Keratinocyte (primary cell): ENCODE results near the gene ZC3H4. TPM values are rescaled to one million over a fixed set of nuclear protein-coding genes. Genes with fewer than 3 reads are reported as not detected.
A peak's percentile ranks its signal among the peaks of the same experiment; 100 is the strongest.

Experiments
- DNase-seq: peaks from one replicate; pipeline ENCODE4 v3.0.0-alpha.2; 2011; ENCODE audit warnings: low read depth, missing footprints, low spot score
- FAIRE-seq: peaks from 2 replicates; lab custom pipeline; 2011; peaks lifted over from hg19 to GRCh38; lab: Jason Lieb, UNC
- H2AFZ ChIP-seq: 2 replicates; pipeline ENCODE4 v1.6.0; 2012; ENCODE audit warnings: low read length, control low read depth, inconsistent platforms; ENCODE audit not compliant: control insufficient read depth
- H3K27ac ChIP-seq: 2 replicates; pipeline ENCODE4 v1.5.1; 2011; ENCODE audit warnings: low read length; ENCODE audit not compliant: control insufficient read depth, insufficient read depth
- H3K27me3 ChIP-seq: 3 replicates; pipeline ENCODE4 v1.6.0; 2011; ENCODE audit warnings: low read length; ENCODE audit not compliant: control insufficient read depth, insufficient read depth; ENCODE audit errors: extremely low read depth
- H3K36me3 ChIP-seq, 2 experiments: 2 replicates in 1 of 2; 3 replicates in 1 of 2; pipeline ENCODE4 v1.5.1; 2011; ENCODE audit warnings: low read length in 2 of 2, mild to moderate bottlenecking in 1 of 2; ENCODE audit not compliant: control insufficient read depth in 2 of 2, insufficient read depth in 2 of 2; ENCODE audit errors: extremely low read depth in 1 of 2
- H3K4me1 ChIP-seq: 3 replicates; pipeline ENCODE4 v1.5.1; 2011; ENCODE audit warnings: low read length; ENCODE audit not compliant: control insufficient read depth, insufficient read depth; ENCODE audit errors: extremely low read depth
- H3K4me2 ChIP-seq: 3 replicates; pipeline ENCODE4 v1.6.0; 2011; ENCODE audit warnings: low read depth, low read length; ENCODE audit not compliant: control insufficient read depth, insufficient read depth; ENCODE audit errors: extremely low read depth
- H3K4me3 ChIP-seq, 3 experiments: fragments of 200-600 bp in 1 of 3; sonication (generic) in 1 of 3; 2 replicates in 2 of 3; 3 replicates in 1 of 3; pipeline ENCODE4 v1.5.1; 2011 to 2016; ENCODE audit warnings: low read length in 3 of 3, mild to moderate bottlenecking in 3 of 3, control low read depth in 2 of 3, inconsistent platforms in 1 of 3, low read depth in 1 of 3, mixed read lengths in 1 of 3, mixed run types in 1 of 3, moderate library complexity in 1 of 3; ENCODE audit not compliant: control insufficient read depth in 2 of 3, insufficient read depth in 2 of 3; ENCODE audit errors: extremely low read depth in 1 of 3
- H3K79me2 ChIP-seq: 2 replicates; pipeline ENCODE4 v1.6.0; 2012; ENCODE audit warnings: low read length; ENCODE audit not compliant: control insufficient read depth, insufficient read depth
- H3K9ac ChIP-seq: 3 replicates; pipeline ENCODE4 v1.6.0; 2011; ENCODE audit warnings: low read length; ENCODE audit not compliant: control insufficient read depth, insufficient read depth; ENCODE audit errors: extremely low read depth
- H3K9me1 ChIP-seq: 3 replicates; pipeline ENCODE4 v1.6.0; 2011; ENCODE audit warnings: low read length; ENCODE audit not compliant: control insufficient read depth, insufficient read depth; ENCODE audit errors: extremely low read depth
- H3K9me3 ChIP-seq: 2 replicates; pipeline ENCODE4 v1.5.1; 2012; ENCODE audit warnings: low read depth, low read length; ENCODE audit not compliant: control insufficient read depth
- H4K20me1 ChIP-seq: 3 replicates; pipeline ENCODE4 v1.6.0; 2011; ENCODE audit warnings: low read length; ENCODE audit not compliant: control insufficient read depth, insufficient read depth; ENCODE audit errors: extremely low read depth
- EZH2 ChIP-seq: IDR thresholded peaks from one replicate; pipeline ENCODE4 v1.6.1; 2012; ENCODE audit warnings: inconsistent platforms, mild to moderate bottlenecking, low read length, moderate library complexity
- dilution Hi-C: fragments of 300-500 bp; cut with MboI; formaldehyde crosslinking; loops from one replicate; pipeline ENCODE4 v1.7.0; 2020; ENCODE audit warnings: low sequenced_read_pairs; ENCODE audit not compliant: extremely low pct_ligation_motif_present
- polyA plus RNA-seq, 5 experiments: library from polyadenylated mRNA; depleted of rRNA in 3 of 5; stranded (reverse) in 3 of 5; stranded (forward) in 1 of 5; unstranded in 1 of 5; fragments of >200 nt; gene quantifications; 1 replicate in 1 of 5; 2 replicates in 3 of 5; 3 replicates in 1 of 5; pipeline versions ENCODE4 v1.2.1 to v1.2.3, GENCODE V29; 2011 to 2012; ENCODE audit warnings: missing spikeins in 2 of 5, low read depth in 1 of 5, low replicate concordance in 1 of 5
- TF ChIP-seq, protein P1 (sequence below), 3 experiments: IDR thresholded peaks in 1 of 3; conservative IDR thresholded peaks in 1 of 3; optimal IDR thresholded peaks in 1 of 3; 2 replicates in 2 of 3; 3 replicates in 1 of 3; pipeline versions ENCODE3 to v1.5.1; 2011; ENCODE audit warnings: low read length in 3 of 3, mild to moderate bottlenecking in 3 of 3, moderate library complexity in 2 of 3, control low read depth in 1 of 3, inconsistent platforms in 1 of 3; ENCODE audit not compliant: insufficient read depth in 2 of 3; ENCODE audit errors: extremely low read depth in 1 of 3

The ZC3H4 gene
- polyA plus RNA-seq, 1 donor (not counting 4 experiments of a cell fraction or from before 2014, with no cell fraction given) = 5.6 TPM

DNA sequence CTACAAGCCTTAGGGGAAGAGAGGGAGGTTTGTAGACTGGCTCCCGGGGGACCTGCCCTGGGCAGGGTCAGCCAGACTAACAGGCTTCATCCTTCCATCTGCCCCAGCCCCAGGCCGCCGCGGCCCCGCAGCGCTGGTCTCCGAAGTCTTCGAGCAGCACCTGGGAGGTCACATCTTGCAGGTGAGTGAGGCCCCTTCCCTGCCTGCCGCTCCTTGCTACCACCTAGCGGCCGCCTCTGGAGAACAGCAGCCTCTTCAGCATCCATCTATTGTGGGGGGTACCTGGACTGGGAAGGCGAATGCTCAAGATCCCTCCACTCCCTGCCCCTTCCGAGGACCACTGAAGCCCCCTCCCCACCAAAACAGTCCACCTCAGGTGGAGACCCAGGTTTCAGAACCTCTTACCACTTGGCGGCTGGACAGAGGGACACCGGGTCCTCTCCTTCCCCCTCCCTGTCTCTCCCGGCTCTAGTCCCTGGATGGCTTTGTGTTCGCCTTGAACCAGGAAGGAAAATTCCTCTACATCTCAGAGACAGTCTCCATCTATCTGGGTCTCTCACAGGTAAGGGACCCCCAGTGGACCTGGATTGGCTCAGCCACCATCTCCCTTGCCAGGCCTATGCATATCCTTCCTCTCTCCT is 81.3 kb downstream of the ZC3H4 start:
- Histone ChIP-seq H3K36me3 (no peaks in the 10 kb centered on the region), H3K4me3 (no peak overlapping the region), H3K9me3 (no peaks in the 10 kb centered on the region), H2AFZ (no peak overlapping the region), H3K9ac (no peak overlapping the region), H3K4me1 (peaks cover 14% of the 10 kb centered on the region), H3K27me3 (peaks cover 13% of the 10 kb centered on the region), H3K4me2 (no peak overlapping the region), H3K27ac (no peak overlapping the region), H3K9me1 (no peaks in the 10 kb centered on the region), H4K20me1 (no peaks in the 10 kb centered on the region), H3K79me2 (no peaks in the 10 kb centered on the region)
- FAIRE-seq = no peak
- dilution Hi-C loops = no loop called here
- no peak for DNase-seq
- TF ChIP-seq, protein P1, sequence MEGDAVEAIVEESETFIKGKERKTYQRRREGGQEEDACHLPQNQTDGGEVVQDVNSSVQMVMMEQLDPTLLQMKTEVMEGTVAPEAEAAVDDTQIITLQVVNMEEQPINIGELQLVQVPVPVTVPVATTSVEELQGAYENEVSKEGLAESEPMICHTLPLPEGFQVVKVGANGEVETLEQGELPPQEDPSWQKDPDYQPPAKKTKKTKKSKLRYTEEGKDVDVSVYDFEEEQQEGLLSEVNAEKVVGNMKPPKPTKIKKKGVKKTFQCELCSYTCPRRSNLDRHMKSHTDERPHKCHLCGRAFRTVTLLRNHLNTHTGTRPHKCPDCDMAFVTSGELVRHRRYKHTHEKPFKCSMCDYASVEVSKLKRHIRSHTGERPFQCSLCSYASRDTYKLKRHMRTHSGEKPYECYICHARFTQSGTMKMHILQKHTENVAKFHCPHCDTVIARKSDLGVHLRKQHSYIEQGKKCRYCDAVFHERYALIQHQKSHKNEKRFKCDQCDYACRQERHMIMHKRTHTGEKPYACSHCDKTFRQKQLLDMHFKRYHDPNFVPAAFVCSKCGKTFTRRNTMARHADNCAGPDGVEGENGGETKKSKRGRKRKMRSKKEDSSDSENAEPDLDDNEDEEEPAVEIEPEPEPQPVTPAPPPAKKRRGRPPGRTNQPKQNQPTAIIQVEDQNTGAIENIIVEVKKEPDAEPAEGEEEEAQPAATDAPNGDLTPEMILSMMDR (optimal IDR thresholded peaks at IDR 0.05 in 1 of 3, IDR thresholded peaks at IDR 0.05 in 1 of 3, conservative IDR thresholded peaks at IDR 0.05 in 1 of 3; ENCODE audit: extremely low read depth in 1 of 3, insufficient read depth in 2 of 3, low read length in 3 of 3) = peak; percentile 89 to 96 (median 95)
- TF ChIP-seq EZH2 = no peak

DNA sequence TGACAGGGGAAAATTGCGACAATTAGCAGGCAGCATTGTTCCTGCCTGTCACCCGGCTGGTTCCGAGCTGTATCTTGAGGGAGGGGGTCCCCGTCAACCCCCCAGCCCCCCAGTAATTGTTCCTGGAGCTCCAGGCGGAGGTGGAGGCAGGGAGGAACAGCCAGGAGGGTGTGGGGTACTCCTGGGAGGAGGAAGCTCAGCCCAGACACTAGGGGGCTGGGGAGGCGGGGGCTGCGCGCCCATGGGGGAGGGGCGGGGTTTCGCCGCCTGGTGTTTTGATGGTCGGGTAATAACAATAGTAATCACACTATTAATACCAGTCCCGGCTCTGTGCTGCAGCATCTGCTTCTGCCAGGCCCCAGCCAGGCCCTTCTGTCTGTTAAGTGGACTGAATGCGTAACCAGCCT is 85.4 kb downstream of the ZC3H4 start:
- no peak overlapping the region for H3K27ac ChIP-seq
- H3K9me3 ChIP-seq = no peaks in the 10 kb centered on the region
- H2AFZ ChIP-seq = no peak overlapping the region
- no peak for DNase-seq
- FAIRE-seq = no peak
- H3K9me1 ChIP-seq = no peaks in the 10 kb centered on the region
- H4K20me1 ChIP-seq = no peaks in the 10 kb centered on the region
- H3K36me3 ChIP-seq = no peaks in the 10 kb centered on the region
- H3K79me2 ChIP-seq = no peaks in the 10 kb centered on the region
- no peak for TF ChIP-seq EZH2
- TF ChIP-seq, protein P1 (optimal IDR thresholded peaks at IDR 0.05 in 1 of 3, IDR thresholded peaks at IDR 0.05 in 1 of 3, conservative IDR thresholded peaks at IDR 0.05 in 1 of 3; ENCODE audit: extremely low read depth in 1 of 3, insufficient read depth in 2 of 3, low read length in 3 of 3) = no peak
- peaks cover 24% of the 10 kb centered on the region for H3K27me3 ChIP-seq
- H3K4me3 ChIP-seq = no peak overlapping the region
- dilution Hi-C loops = no loop called here
- H3K4me1 ChIP-seq = no peaks in the 10 kb centered on the region
- H3K9ac ChIP-seq = no peak overlapping the region
- no peak overlapping the region for H3K4me2 ChIP-seq
